ENCODE results near the gene PPP2R1B. TPM values are rescaled to one million over a fixed set of nuclear protein-coding genes. Genes with fewer than 3 reads are reported as not detected.
"Not testable (repeated sequence)": the region's sequence is repeated elsewhere in the genome, so short reads cannot be mapped to it uniquely, and the experiment has no call there.

Gene PPP2R1B
- total RNA-seq, 2 experiments from 2014 or later, result 34.5 to 39.2 TPM

- intact Hi-C loops (cut with DNase I, micrococcal nuclease), result no loop called here
Observed at GRCh38 chr11:111788051-111788450, 21.9 kb upstream of the PPP2R1B start.

GRCh38 chr11:111785886-111786412 lies 19.8 kb upstream of the PPP2R1B start:
- Histone ChIP-seq H3K27ac (ENCODE audit: low read depth in 1 of 2, low read length in 2 of 2) (no peak overlapping the region), H3K9me3 (ENCODE audit: control insufficient read depth in 1 of 2, insufficient read depth in 1 of 2, low read length in 2 of 2) (no peaks in the 10 kb centered on the region), H3K27me3 (ENCODE audit: control insufficient read depth in 1 of 2, insufficient read depth in 2 of 2, low read length in 2 of 2) (no peaks in the 10 kb centered on the region), H3K36me3 (ENCODE audit: insufficient read depth, low read length) (peaks cover 20% of the 10 kb centered on the region), H3K4me1 (ENCODE audit: insufficient read depth, low read length) (no peaks in the 10 kb centered on the region), H3K4me3 (ENCODE audit: low read length) (no peak overlapping the region)
- CTCF ChIA-PET, result no interaction called here
- POLR2A ChIA-PET, result no interaction called here
- H3K27ac Mint-ChIP-seq, result no peak overlapping the region
- H3K9me3 Mint-ChIP-seq, result no peaks in the 10 kb centered on the region
- H3K4me1 Mint-ChIP-seq (ENCODE audit: low read depth), result no peaks in the 10 kb centered on the region
- H3K36me3 Mint-ChIP-seq (ENCODE audit: low read depth), result peaks cover 27% of the 10 kb centered on the region
- TF ChIP-seq CTCF (IDR thresholded peaks at IDR 0.05), result no peak
- H3K4me3 Mint-ChIP-seq, result no peak overlapping the region
- DNase-seq (no peak), ATAC-seq (ENCODE audit: poor library complexity) (no peak)
- intact Hi-C loops (cut with DNase I, micrococcal nuclease), result no loop called here
- H3K27me3 Mint-ChIP-seq, result no peaks in the 10 kb centered on the region

More at GRCh38 chr11:111788051-111788450, 21.9 kb upstream of the PPP2R1B start:
- peaks cover 36% of the 10 kb centered on the region for H3K36me3 Mint-ChIP-seq (ENCODE audit: low read depth)
- Histone ChIP-seq H3K4me3 (ENCODE audit: low read length) (no peak overlapping the region), H3K27me3 (ENCODE audit: control insufficient read depth in 1 of 2, insufficient read depth in 2 of 2, low read length in 2 of 2) (no peaks in the 10 kb centered on the region), H3K36me3 (ENCODE audit: insufficient read depth, low read length) (peaks cover 20% of the 10 kb centered on the region), H3K4me1 (ENCODE audit: insufficient read depth, low read length) (no peaks in the 10 kb centered on the region), H3K9me3 (ENCODE audit: control insufficient read depth in 1 of 2, insufficient read depth in 1 of 2, low read length in 2 of 2) (no peaks in the 10 kb centered on the region), H3K27ac (ENCODE audit: low read depth in 1 of 2, low read length in 2 of 2) (no peak overlapping the region)
- ChIA-PET CTCF (no interaction called here), POLR2A (no interaction called here)
- TF ChIP-seq CTCF (IDR thresholded peaks at IDR 0.05), result no peak
- DNase-seq (no peak), ATAC-seq (ENCODE audit: poor library complexity) (no peak)
- no peaks in the 10 kb centered on the region for H3K9me3 Mint-ChIP-seq
- no peaks in the 10 kb centered on the region for H3K4me1 Mint-ChIP-seq (ENCODE audit: low read depth)
- H3K4me3 Mint-ChIP-seq, result no peak overlapping the region
- no peaks in the 10 kb centered on the region for H3K27me3 Mint-ChIP-seq
- H3K27ac Mint-ChIP-seq, result no peak overlapping the region

GRCh38 chr11:111785076-111785475 lies 18.9 kb upstream of the PPP2R1B start:
- no peaks in the 10 kb centered on the region for H3K4me1 Mint-ChIP-seq (ENCODE audit: low read depth)
- no peaks in the 10 kb centered on the region for H3K27me3 Mint-ChIP-seq
- no peak overlapping the region for H3K4me3 Mint-ChIP-seq
- Histone ChIP-seq H3K27me3 (ENCODE audit: control insufficient read depth in 1 of 2, insufficient read depth in 2 of 2, low read length in 2 of 2) (no peaks in the 10 kb centered on the region), H3K9me3 (ENCODE audit: control insufficient read depth in 1 of 2, insufficient read depth in 1 of 2, low read length in 2 of 2) (no peaks in the 10 kb centered on the region), H3K36me3 (ENCODE audit: insufficient read depth, low read length) (peaks cover 19% of the 10 kb centered on the region), H3K4me1 (ENCODE audit: insufficient read depth, low read length) (no peaks in the 10 kb centered on the region), H3K27ac (ENCODE audit: low read depth in 1 of 2, low read length in 2 of 2) (no peak overlapping the region), H3K4me3 (ENCODE audit: low read length) (no peak overlapping the region)
- H3K9me3 Mint-ChIP-seq, result no peaks in the 10 kb centered on the region
- POLR2A ChIA-PET, result no interaction called here
- TF ChIP-seq CTCF (IDR thresholded peaks at IDR 0.05), result no peak
- DNase-seq (no peak), ATAC-seq (ENCODE audit: poor library complexity) (no peak)
- CTCF ChIA-PET, result no interaction called here
- no peak overlapping the region for H3K27ac Mint-ChIP-seq
- H3K36me3 Mint-ChIP-seq (ENCODE audit: low read depth), result peaks cover 23% of the 10 kb centered on the region
- intact Hi-C loops (cut with DNase I, micrococcal nuclease), result no loop called here

GRCh38 chr11:111784311-111784710 lies 18.1 kb upstream of the PPP2R1B start:
- H3K27me3 ChIP-seq (ENCODE audit: control insufficient read depth in 1 of 2, insufficient read depth in 2 of 2, low read length in 2 of 2); H3K4me1 ChIP-seq (ENCODE audit: insufficient read depth, low read length); H3K4me1 Mint-ChIP-seq (ENCODE audit: low read depth); H3K4me3 ChIP-seq (ENCODE audit: low read length); DNase-seq; H3K9me3 ChIP-seq (ENCODE audit: control insufficient read depth in 1 of 2, insufficient read depth in 1 of 2, low read length in 2 of 2); H3K27ac Mint-ChIP-seq; CTCF ChIA-PET; ATAC-seq (ENCODE audit: poor library complexity); H3K4me3 Mint-ChIP-seq; H3K27ac ChIP-seq (ENCODE audit: low read depth in 1 of 2, low read length in 2 of 2); H3K27me3 Mint-ChIP-seq; POLR2A ChIA-PET; intact Hi-C loops (cut with DNase I, micrococcal nuclease); H3K9me3 Mint-ChIP-seq: not testable (repeated sequence)
- peaks cover 23% of the 10 kb centered on the region for H3K36me3 Mint-ChIP-seq (ENCODE audit: low read depth)
- peaks cover 18% of the 10 kb centered on the region for H3K36me3 ChIP-seq (ENCODE audit: insufficient read depth, low read length)

Data from CD4-positive, alpha-beta T cell (primary cell).